Right lung (tissue), 5 donors: ENCODE measurements around the gene TACR1. TPM values are rescaled to one million over a fixed set of nuclear protein-coding genes. Genes with fewer than 3 reads are reported as not detected.
A peak's percentile ranks its signal among the peaks of the same experiment; 100 is the strongest.
"Not testable (repeated sequence)": the region's sequence is repeated elsewhere in the genome, so short reads cannot be mapped to it uniquely, and the experiment has no call there.

Experiments
- DNase-seq, 2 donors: peaks; one replicate each; pipeline ENCODE4 v3.0.0-alpha.2; 2013
- polyA plus RNA-seq, 5 donors: library from polyadenylated mRNA; unstranded; fragments of 120-200 nt; gene quantifications; one replicate each; pipeline versions ENCODE4 v1.2.1 to v1.2.3, GENCODE V29; 2013; ENCODE audit warnings: inconsistent platforms in 1 of 5, low replicate concordance in 1 of 5; ENCODE audit not compliant: insufficient read length in 5 of 5, insufficient read depth in 1 of 5

The TACR1 gene
- polyA plus RNA-seq, 5 donors = 1.6 to 2.6 (median 2.2) TPM

GRCh38 chr2:75195076-75195691, 4.1 kb downstream of the TACR1 start:
- no peak for DNase-seq

GRCh38 chr2:75194184-75194868, 5.0 kb downstream of the TACR1 start:
- DNase-seq = no peak

- DNase-seq = no peak
These were observed 6.8 kb downstream of the TACR1 start for GRCh38 chr2:75192496-75192895.

DNA sequence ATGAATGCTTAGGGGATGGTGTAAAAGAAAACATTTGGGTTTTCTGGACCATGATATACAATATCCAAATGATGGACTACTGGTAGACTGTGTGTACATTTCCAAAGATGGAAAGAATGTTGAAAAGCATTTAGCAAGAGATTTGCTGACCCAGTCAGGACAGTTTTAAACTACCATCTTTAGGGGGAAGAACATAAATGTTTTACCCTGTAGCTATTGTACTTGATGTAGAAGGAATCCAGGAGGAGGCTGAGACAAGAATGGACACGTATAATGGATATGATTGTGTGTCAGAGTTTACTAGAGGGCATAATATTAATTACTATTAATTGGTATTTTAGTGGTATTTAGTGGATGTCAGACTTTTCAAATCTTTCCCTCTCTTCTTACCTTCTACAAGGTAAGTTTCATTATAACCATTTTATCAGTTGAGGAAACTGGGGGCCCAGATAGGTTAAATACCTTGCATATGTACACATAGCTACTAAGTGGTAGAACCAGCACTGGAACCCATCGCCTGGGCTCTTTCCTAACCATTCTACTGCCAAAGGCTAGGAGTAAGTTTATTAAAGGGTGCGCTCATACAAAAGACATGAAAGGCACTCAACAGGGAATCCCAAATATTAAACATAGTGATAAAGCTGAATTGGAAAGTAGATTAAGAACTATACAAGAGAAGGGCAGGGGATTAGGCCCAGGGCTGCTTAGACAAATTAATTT, 8.9 kb downstream of the TACR1 start:
- no peak for DNase-seq

- peak; percentile 61 to 70 for DNase-seq
These were observed 12.5 kb downstream of the TACR1 start for GRCh38 chr2:75186821-75187220.

- DNase-seq = no peak
These were observed 16.7 kb downstream of the TACR1 start for GRCh38 chr2:75182606-75183005.

DNA sequence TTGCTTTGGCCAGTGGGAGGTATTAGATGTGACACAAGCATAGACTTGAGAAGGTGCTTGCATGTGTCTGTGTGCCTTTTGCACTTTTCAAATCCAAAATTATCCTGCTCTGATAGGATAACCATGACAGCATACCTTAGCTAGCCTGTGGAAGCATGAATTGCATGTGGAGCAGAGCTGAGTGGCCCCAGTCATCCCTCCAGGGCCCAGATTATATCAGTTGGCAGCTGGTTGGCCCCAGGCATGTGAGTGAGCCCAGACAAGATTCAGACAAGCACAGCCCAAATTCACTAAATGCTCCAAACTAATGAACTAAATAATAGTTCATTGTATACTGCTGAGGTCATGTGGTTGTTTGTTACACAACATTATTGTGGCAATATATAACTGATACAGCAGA, 18.8 kb downstream of the TACR1 start:
- no peak for DNase-seq

GRCh38 chr2:75177427-75177826, 21.9 kb downstream of the TACR1 start:
- no peak for DNase-seq

DNA sequence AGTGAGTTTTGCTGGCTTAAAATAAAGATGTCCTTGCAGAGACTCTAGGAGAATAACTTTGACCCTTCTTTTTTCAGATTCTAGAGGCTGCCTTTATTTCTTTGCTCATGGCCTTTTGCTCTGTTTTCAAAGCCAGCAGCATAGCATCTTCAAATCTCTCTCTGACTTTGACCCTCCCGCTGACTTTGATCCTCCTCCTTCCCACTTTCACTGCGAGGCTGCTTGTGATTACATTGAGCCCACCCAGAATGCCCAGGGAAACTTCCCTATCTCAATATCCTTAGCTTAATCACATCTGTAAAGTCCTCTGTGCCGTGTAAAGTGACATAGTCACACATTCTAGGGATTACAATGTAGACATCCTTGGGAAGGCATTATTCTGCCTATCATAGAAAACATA, 23.9 kb downstream of the TACR1 start:
- DNase-seq = no peak

GRCh38 chr2:75174981-75175380, 24.3 kb downstream of the TACR1 start:
- no peak for DNase-seq

DNA sequence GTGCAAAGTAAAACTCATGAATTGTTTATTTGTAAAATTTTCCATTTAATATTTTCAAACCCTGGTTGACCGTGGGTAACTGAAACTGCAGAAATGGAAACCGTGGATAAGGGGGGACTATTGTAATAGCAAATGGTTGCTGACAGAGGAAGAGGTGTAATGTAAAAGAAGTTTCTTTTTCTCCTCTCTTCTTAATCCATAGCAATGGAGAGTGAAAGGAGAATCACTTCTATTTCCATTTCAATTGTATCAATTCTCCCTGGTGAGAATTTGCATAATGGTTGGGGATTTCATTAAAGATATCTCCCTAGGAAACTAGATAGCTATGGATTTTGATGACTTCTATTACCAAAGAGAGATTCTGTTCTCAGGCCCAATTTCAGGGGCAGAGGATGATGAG, 24.8 kb downstream of the TACR1 start:
- DNase-seq = no peak

- no peak for DNase-seq
These were observed 25.6 kb downstream of the TACR1 start for GRCh38 chr2:75173740-75174139.

GRCh38 chr2:75171423-75171822, 27.9 kb downstream of the TACR1 start:
- not testable (repeated sequence) for DNase-seq

DNA sequence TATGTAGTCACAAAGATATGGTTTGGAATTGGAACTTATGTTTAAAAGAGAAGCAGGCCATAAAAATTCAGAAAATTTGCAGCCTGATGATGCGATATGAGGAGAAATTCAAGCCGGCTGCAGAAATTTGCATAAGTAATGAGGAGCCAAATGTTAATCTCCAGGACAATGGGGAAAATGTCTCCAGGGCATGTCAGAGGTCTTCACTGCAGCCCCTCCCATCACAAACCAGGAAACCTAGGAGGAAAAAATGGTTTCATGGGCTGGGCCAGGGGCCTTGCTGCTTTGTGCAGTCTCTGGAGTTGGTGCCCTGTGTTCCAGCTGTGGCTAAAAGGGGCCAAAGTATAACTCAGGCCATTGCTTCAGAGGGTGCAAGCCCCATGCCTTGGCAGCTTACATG, 28.4 kb downstream of the TACR1 start:
- DNase-seq = no peak

DNA sequence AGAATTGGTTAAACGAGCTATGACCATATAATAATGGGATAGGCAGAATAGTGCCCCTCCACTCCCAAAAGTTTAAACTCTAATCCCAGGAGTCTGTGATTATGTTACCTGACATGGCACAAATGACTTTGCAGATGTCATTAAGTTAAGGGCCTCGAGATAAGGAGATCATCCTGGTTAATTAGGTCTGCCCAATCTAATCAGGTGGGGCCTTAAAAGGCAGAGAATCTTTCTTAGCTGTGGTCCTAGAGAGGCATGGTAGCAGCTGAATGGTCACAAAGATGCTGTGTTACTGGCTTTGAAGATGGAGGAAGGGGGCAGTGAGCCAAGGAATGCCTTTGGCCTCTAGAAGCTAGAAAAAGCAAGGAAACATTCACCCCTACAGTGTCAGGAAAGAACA, 31.1 kb downstream of the TACR1 start:
- no peak for DNase-seq

DNA sequence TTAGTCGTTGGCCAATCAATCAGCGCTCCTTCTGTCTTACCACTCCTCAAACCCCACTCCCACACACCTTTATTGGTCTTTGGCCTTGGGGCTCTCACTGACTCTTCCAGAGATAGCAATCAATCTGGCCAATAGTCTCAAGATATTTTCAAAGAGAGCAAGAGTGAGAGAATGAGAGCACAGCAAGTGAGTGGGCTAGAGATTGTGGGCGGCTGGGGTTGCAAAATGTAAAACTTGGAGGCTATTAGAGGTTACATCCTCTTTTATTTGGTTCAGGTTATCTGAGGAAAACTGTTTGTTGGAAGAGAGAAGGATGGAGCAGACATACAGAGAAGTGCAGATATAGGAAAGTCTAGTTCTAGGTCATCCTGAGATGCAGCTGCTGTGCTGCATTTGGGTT, 32.8 kb downstream of the TACR1 start:
- DNase-seq = no peak

GRCh38 chr2:75162897-75163296, 36.4 kb downstream of the TACR1 start:
- no peak for DNase-seq

GRCh38 chr2:75162259-75162658, 37.1 kb downstream of the TACR1 start:
- DNase-seq = no peak

- DNase-seq = no peak
These were observed 41.9 kb downstream of the TACR1 start for GRCh38 chr2:75157435-75157834.

DNA sequence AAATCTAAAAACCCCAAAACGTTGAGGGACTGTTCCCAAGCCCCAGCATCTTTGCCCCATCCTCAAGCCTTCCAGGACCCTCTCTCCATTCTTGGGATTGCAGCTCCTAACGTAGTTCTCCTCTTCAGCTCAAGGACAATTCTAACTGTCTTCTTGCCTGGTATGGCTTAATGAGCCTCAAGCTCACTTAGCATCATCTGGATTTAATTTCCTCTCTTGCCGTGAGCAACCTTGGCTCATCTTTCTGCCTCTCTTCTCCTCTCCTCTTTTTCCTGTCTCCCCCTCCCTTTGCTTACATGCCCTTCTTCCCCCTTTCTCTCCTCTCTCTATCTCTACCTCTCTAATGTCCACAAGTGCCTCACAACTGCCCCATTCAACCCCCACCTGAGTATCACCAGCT, 44.2 kb downstream of the TACR1 start:
- no peak for DNase-seq

- DNase-seq = no peak
These were observed 46.1 kb downstream of the TACR1 start for GRCh38 chr2:75153221-75153620.

DNA sequence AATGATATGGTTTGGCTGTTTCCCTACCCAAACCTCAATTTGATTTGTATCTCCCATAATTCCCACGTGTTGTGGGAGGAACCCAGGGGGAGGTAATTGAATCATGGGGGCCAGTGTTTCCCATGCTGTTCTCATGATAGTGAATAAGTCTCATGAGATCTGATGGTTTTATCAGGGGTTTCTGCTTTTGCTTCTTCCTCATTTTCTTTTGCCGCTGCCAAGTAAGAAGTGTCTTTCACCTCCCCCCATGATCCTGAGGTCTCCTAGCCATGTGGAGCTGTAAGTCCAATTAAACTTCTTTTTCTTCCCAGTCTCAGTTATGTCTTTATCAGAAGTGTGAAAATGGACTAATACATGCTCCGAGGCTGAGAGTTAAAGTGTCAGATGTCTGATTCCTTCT, 47.1 kb downstream of the TACR1 start:
- not testable (repeated sequence) for DNase-seq

DNA sequence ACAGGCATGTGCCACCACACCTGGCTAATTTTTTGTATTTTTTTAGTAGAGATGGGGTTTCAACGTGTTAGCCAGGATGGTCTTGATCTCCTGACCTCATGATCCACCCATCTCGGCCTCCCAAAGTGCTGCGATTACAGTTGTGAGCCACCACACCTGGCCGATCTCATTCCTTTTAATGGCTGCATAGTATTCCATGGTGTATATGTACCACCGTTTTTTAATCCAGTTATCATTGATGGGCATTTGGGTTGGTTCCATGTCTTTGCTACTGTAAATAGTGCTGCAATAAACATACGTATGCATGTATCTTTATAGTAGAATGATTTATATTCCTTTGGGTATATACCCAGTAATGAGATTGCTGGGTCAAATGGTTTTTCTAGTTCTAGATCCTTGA, 51.4 kb downstream of the TACR1 start:
- DNase-seq = not testable (repeated sequence)
